Osteocyte (in vitro differentiated cells): Measurements from ENCODE around the gene PLCB4. TPM values are rescaled to one million over a fixed set of nuclear protein-coding genes. Genes with fewer than 3 reads are reported as not detected.

Experiments used
- DNase-seq: peaks from one replicate; pipeline ENCODE4 v3.0.0; 2021; ENCODE audit warnings: mixed read lengths; ENCODE audit not compliant: unreplicated experiment; ENCODE audit errors: extremely low spot score
- H3K27ac Mint-ChIP-seq: one replicate; pipeline ENCODE4 v1.8.0; 2021; ENCODE audit warnings: mild to moderate bottlenecking, mixed read lengths; ENCODE audit not compliant: unreplicated experiment
- H3K27me3 Mint-ChIP-seq: one replicate; pipeline ENCODE4 v1.8.0; 2021; ENCODE audit warnings: mixed read lengths; ENCODE audit not compliant: unreplicated experiment
- H3K36me3 Mint-ChIP-seq: one replicate; pipeline ENCODE4 v1.8.0; 2021; ENCODE audit warnings: mixed read lengths; ENCODE audit not compliant: unreplicated experiment
- H3K4me1 Mint-ChIP-seq: one replicate; pipeline ENCODE4 v1.8.0; 2021; ENCODE audit warnings: mixed read lengths; ENCODE audit not compliant: unreplicated experiment
- H3K4me3 Mint-ChIP-seq: one replicate; pipeline ENCODE4 v1.8.0; 2021; ENCODE audit warnings: mild to moderate bottlenecking, moderate library complexity, mixed read lengths; ENCODE audit not compliant: unreplicated experiment
- H3K9me3 Mint-ChIP-seq: one replicate; pipeline ENCODE4 v1.8.0; 2021; ENCODE audit warnings: mixed read lengths; ENCODE audit not compliant: unreplicated experiment
- CTCF ChIP-seq: fragments of 200-600 bp; sonication (generic); IDR thresholded peaks from 2 replicates; pipeline ENCODE4 v1.5.0; 2021; ENCODE audit warnings: antibody characterized with exemption, mild to moderate bottlenecking, moderate library complexity
- total RNA-seq: library from RNA; stranded (reverse); gene quantifications from 2 replicates; pipeline ENCODE4 v1.2.1, GENCODE V29; 2021

PLCB4 gene
- total RNA-seq, 1 donor from 2014 or later: 5.3 TPM

DNA sequence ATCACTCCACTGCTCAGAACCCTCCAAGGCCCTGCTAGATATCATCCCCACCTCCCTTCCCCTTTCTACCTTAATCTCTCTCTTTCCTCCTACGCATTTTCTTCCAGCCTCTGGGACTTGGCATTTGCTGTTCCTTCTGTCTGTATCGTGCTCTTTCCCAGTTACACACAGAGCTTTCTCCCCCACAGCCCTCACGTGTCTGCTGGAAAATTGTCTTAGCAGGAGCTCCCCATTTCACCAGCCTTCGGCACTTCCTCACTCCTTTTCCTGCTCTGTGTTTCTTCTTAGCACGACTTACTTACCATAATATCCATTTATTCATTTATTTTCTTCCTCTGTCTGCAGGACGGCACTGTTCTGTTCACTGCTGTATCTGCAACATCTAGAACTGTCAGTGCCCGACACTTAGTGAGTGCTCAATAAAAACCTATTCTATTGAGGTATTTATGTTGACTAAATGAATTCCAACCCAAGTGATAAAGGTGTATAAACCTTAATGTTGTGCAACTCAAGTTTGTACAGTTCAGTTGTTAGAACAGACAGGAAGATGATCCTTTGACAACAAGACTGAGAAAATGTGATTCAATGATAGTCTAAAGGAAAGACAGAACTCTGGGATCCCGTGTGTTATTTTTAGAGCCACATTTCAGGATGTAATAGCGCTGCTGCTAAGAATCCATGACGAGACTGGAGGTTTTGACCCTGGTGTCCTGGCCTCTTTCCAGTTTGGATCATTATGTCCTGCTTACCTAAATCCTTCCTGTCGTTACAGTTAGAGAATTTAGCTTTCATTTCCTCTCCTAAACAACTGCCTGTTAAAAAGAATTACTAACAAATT, 275.4 kb downstream of the PLCB4 start:
- Mint-ChIP-seq H3K36me3 (no peaks in the 10 kb centered on the region), H3K27ac (peak overlapping the region; percentile 76), H3K9me3 (no peaks in the 10 kb centered on the region), H3K27me3 (no peaks in the 10 kb centered on the region), H3K4me1 (peaks cover 38% of the 10 kb centered on the region), H3K4me3 (no peak overlapping the region)
- no peak for TF ChIP-seq CTCF
- no peak for DNase-seq

GRCh38 chr20:9348316-9348715, 279.4 kb downstream of the PLCB4 start:
- H3K4me3 Mint-ChIP-seq: no peak overlapping the region
- H3K9me3 Mint-ChIP-seq: no peaks in the 10 kb centered on the region
- no peak for DNase-seq
- no peaks in the 10 kb centered on the region for H3K36me3 Mint-ChIP-seq
- TF ChIP-seq CTCF: no peak
- no peaks in the 10 kb centered on the region for H3K27me3 Mint-ChIP-seq
- no peak overlapping the region for H3K27ac Mint-ChIP-seq
- H3K4me1 Mint-ChIP-seq: peaks cover 35% of the 10 kb centered on the region

- no peak for TF ChIP-seq CTCF
- no peaks in the 10 kb centered on the region for H3K36me3 Mint-ChIP-seq
- H3K27ac Mint-ChIP-seq: peak overlapping the region; percentile 56
- H3K4me1 Mint-ChIP-seq: peaks cover 34% of the 10 kb centered on the region
- H3K4me3 Mint-ChIP-seq: no peak overlapping the region
- no peaks in the 10 kb centered on the region for H3K27me3 Mint-ChIP-seq
- no peaks in the 10 kb centered on the region for H3K9me3 Mint-ChIP-seq
- no peak for DNase-seq
Observed at GRCh38 chr20:9348747-9349146, 279.9 kb downstream of the PLCB4 start.

DNA sequence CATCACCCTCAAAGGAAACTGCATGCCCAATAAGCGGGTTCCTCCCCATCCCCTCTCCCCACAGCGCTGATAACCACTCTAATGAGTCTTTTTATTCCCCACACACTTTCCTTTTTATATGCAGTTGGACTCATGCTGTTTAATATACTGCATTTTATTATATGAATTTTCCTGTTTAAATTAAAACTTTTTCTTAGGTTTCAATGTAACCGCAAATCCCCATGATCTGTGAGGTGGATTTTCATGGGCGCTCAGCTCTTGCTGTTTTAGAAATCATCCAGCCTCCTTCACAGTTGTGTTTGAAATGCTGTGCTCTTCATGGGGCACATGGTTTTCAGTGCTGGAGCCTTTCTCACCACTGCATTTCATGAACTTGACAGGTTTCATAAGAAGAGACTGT, 280.4 kb downstream of the PLCB4 start:
- no peak for TF ChIP-seq CTCF
- Mint-ChIP-seq H3K4me3 (no peak overlapping the region), H3K36me3 (no peaks in the 10 kb centered on the region), H3K4me1 (peaks cover 29% of the 10 kb centered on the region), H3K27me3 (no peaks in the 10 kb centered on the region), H3K9me3 (no peaks in the 10 kb centered on the region), H3K27ac (peak overlapping the region; percentile 56)
- DNase-seq: no peak

DNA sequence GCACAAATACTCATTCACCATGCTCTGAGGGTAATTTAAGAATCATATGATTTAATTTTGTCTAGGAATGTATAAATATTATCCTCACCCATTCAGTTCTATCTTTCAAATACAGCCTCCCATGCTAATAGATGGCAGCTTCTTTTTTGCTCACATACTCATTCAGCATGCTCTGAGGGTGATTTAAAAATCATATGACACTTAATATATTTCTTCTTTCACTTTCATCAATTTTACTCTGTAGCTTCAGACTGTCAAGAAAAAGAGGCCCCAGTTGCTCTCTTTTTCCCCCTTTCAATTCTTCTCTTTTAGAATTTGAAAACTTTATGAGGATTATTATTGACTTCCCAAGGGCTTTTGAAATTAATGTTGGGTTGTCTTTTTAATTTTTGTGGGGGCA, 283.9 kb downstream of the PLCB4 start:
- H3K4me3 Mint-ChIP-seq: no peak overlapping the region
- no peak for TF ChIP-seq CTCF
- H3K9me3 Mint-ChIP-seq: no peaks in the 10 kb centered on the region
- H3K27ac Mint-ChIP-seq: no peak overlapping the region
- H3K27me3 Mint-ChIP-seq: no peaks in the 10 kb centered on the region
- peaks cover 15% of the 10 kb centered on the region for H3K4me1 Mint-ChIP-seq
- DNase-seq: no peak
- no peaks in the 10 kb centered on the region for H3K36me3 Mint-ChIP-seq
